K562 (cell line): ENCODE data around the gene BTF3L4. TPM values are rescaled to one million over a fixed set of nuclear protein-coding genes. Genes with fewer than 3 reads are reported as not detected.

Experiments
- ATF2 ChIP-seq: sonication (generic); formaldehyde crosslinking; IDR thresholded peaks from 2 replicates; pipeline ENCODE4 v1.8.1; 2022; ENCODE audit warnings: missing genetic modification reagents
- CTCFL ChIP-seq: IDR thresholded peaks from 2 replicates; pipeline ENCODE4 v1.6.1; 2011; ENCODE audit warnings: borderline replicate concordance, low read depth, mild to moderate bottlenecking, moderate library complexity, low read length; ENCODE audit not compliant: insufficient read depth, poor library complexity, severe bottlenecking
- DPF2 ChIP-seq: fragments of 450-650 bp; IDR thresholded peaks from 2 replicates; pipeline ENCODE4 v1.6.1; 2016
- ETS1 ChIP-seq: conservative IDR thresholded peaks from 2 replicates; pipeline ENCODE4 v1.6.1; 2011; ENCODE audit warnings: low read depth, mild to moderate bottlenecking, low read length; ENCODE audit not compliant: control insufficient read depth
- FOXP1 ChIP-seq: sonication (generic); formaldehyde crosslinking; IDR thresholded peaks from 2 replicates; pipeline ENCODE4 v1.8.0; 2022; ENCODE audit warnings: mild to moderate bottlenecking, missing genetic modification reagents
- HDAC6 ChIP-seq: IDR thresholded peaks from 2 replicates; pipeline ENCODE4 v1.6.1; 2012; ENCODE audit warnings: low read depth, mild to moderate bottlenecking, control low read depth, inconsistent platforms, low read length, moderate library complexity
- MEF2A ChIP-seq: IDR thresholded peaks from 2 replicates; pipeline ENCODE4 v1.6.1; 2011; ENCODE audit warnings: low read depth, mild to moderate bottlenecking, low read length, moderate library complexity; ENCODE audit not compliant: control insufficient read depth
- NFIC ChIP-seq: fragments of 450-650 bp; IDR thresholded peaks from 2 replicates; pipeline ENCODE4 v1.6.1; 2017; ENCODE audit warnings: mild to moderate bottlenecking, inconsistent platforms
- SMAD3 ChIP-seq: fragments of 450-650 bp; formaldehyde crosslinking; conservative IDR thresholded peaks from 2 replicates; pipeline ENCODE4 v1.4.0; 2020; ENCODE audit warnings: mild to moderate bottlenecking
- SOX6 ChIP-seq: fragments of 450-650 bp; IDR thresholded peaks from 2 replicates; pipeline ENCODE4 v1.6.1; 2014; ENCODE audit warnings: mild to moderate bottlenecking
- TCF7L2 ChIP-seq: fragments of 150-350 bp; IDR thresholded peaks from 2 replicates; pipeline ENCODE4 v1.6.1; 2016; ENCODE audit warnings: low read depth, mild to moderate bottlenecking, low read length, moderate library complexity
- TRIM24 ChIP-seq, 2 experiments: fragments of 450-650 bp; IDR thresholded peaks; 2 replicates each; pipeline ENCODE4 v1.6.1; 2016
- U2AF2 ChIP-seq: fragments of 200-400 bp; formaldehyde crosslinking; optimal IDR thresholded peaks from 2 replicates; pipeline ENCODE3; 2017; ENCODE audit warnings: low read depth, mild to moderate bottlenecking, low read length
- XRCC5 ChIP-seq: fragments of 200-400 bp; formaldehyde crosslinking; IDR thresholded peaks from 2 replicates; pipeline ENCODE4 v1.6.1; 2017; ENCODE audit warnings: low read depth, mild to moderate bottlenecking, low read length
- ZBTB9 ChIP-seq: fragments of 450-650 bp; formaldehyde crosslinking; IDR thresholded peaks from 2 replicates; pipeline ENCODE4 v1.4.0; 2020; ENCODE audit warnings: mild to moderate bottlenecking, moderate library complexity
- ZC3H11A ChIP-seq: IDR thresholded peaks from 2 replicates; pipeline ENCODE4 v1.6.1; 2012; ENCODE audit warnings: low read depth, low read length, improper control_type of control experiment
- ZNF212 ChIP-seq: fragments of 450-650 bp; formaldehyde crosslinking; IDR thresholded peaks from 2 replicates; pipeline ENCODE4 v1.4.0; 2020; ENCODE audit warnings: mild to moderate bottlenecking
- ZNF316 ChIP-seq: fragments of 450-650 bp; IDR thresholded peaks from 2 replicates; pipeline ENCODE4 v1.6.1; 2016
- ZNF398 ChIP-seq: fragments of 250-450 bp; sonication (Bioruptor Pico); IDR thresholded peaks from 2 replicates; pipeline ENCODE4 v1.8.0; 2021; ENCODE audit warnings: moderate library complexity, mild to moderate bottlenecking, inconsistent platforms
- ZNF644 ChIP-seq: fragments of 200-800 bp; sonication (Bioruptor generic); IDR thresholded peaks from 2 replicates; pipeline ENCODE4 v1.6.1; 2016; ENCODE audit warnings: low read depth, missing genetic modification characterization, missing compliant biosample characterization
- polyA plus RNA-seq, 8 experiments: library from polyadenylated mRNA; depleted of rRNA in 4 of 8; stranded (reverse) in 5 of 8; unstranded in 3 of 8; fragments of >200 nt; fragmentation: Nextera tagmentation in 2 of 8; fragmentation: Illumina TruSeq in 1 of 8; extraction: Ambion mirVana in 2 of 8; extraction: Trizol in 1 of 8; gene quantifications; 2 replicates each; pipeline versions ENCODE4 v1.2.1 to v1.2.3, GENCODE V29; 2011 to 2014; ENCODE audit warnings: inconsistent platforms in 1 of 8, missing spikeins in 1 of 8
- total RNA-seq, 7 experiments: library from RNA; depleted of rRNA in 6 of 7; stranded (reverse); fragments of >200 nt in 6 of 7; fragmentation: Illumina TruSeq in 2 of 7; extraction: Trizol in 2 of 7; gene quantifications; 2 replicates each; pipeline versions ENCODE4 v1.2.1 to v1.2.3, GENCODE V29; 2011 to 2021; ENCODE audit warnings: low replicate concordance in 1 of 7

BTF3L4 gene
- total and polyA plus RNA-seq, 9 of the 15 experiments (the other 6 are each of a cell fraction or from before 2014, with no cell fraction given) = 40.1 to 106 (median 88.8) TPM

- no peak for TF ChIP-seq CTCFL
- no peak; the same call in 1 of the 2 replicates for TF ChIP-seq ZBTB9 (CRISPR knock-in tag)
- TF ChIP-seq SMAD3 (CRISPR knock-in tag) = 0 out of 2 replicates have a peak, but pooled peaks have one; percentile 36
- 0 out of 2 replicates have a peak, but pooled peaks have one; percentile 20 for TF ChIP-seq SOX6
- no peak for TF ChIP-seq ZNF212 (CRISPR knock-in tag)
- peak; percentile 79 for TF ChIP-seq ETS1
- no peak for TF ChIP-seq ZNF644 (tag)
- TF ChIP-seq MEF2A = no peak
- no peak for TF ChIP-seq DPF2
- TF ChIP-seq NFIC = peak; percentile 50
- 0 out of 2 replicates have a peak, but pooled peaks have one; percentile 23 for TF ChIP-seq ZNF316
- no peak for TF ChIP-seq ZNF398 (CRISPR knock-in tag)
- no peak for TF ChIP-seq ATF2 (CRISPR knock-in tag)
- 0 out of 4 replicates have a peak, but pooled peaks of 1 of the 2 experiments have one; percentile 47 for TF ChIP-seq TRIM24 (IDR thresholded peaks at IDR 0.05)
- TF ChIP-seq HDAC6 = no peak
- no peak for TF ChIP-seq ZC3H11A
- 0 out of 2 replicates have a peak, but pooled peaks have one; percentile 31 for TF ChIP-seq XRCC5
- peak; percentile 80 for TF ChIP-seq FOXP1 (CRISPR knock-in tag)
- TF ChIP-seq TCF7L2 = peak; percentile 63; the same call in 1 of the 2 replicates
- no peak for TF ChIP-seq U2AF2
These were observed 22.7 kb upstream of the BTF3L4 start, which contains the start of gene KTI12 (continued) for GRCh38 chr1:52033190-52034049.
